Caki2 (cell line): Measurements from ENCODE around the gene TMEM54. TPM values are rescaled to one million over a fixed set of nuclear protein-coding genes. Genes with fewer than 3 reads are reported as not detected.
A peak's percentile ranks its signal among the peaks of the same experiment; 100 is the strongest.

Experiments
- DNase-seq: peaks from one replicate; pipeline ENCODE4 v3.0.0-alpha.2; 2015; ENCODE audit warnings: low read depth
- in situ Hi-C: cut with HindIII; loops from 2 replicates; pipeline ENCODE4 v1.10.0; 2016; ENCODE audit warnings: low sequenced_read_pairs, low pct_unique_long_range_greater_than_20kb, mixed read lengths
- total RNA-seq: library from RNA; depleted of rRNA; stranded (reverse); fragments of >200 nt; shearing (Covaris generic); gene quantifications from 2 replicates; pipeline ENCODE4 v1.2.3, GENCODE V29; 2014; ENCODE audit warnings: low replicate concordance

TMEM54 gene
- total RNA-seq, 1 experiment from 2014 or later, result 188 TPM

DNA sequence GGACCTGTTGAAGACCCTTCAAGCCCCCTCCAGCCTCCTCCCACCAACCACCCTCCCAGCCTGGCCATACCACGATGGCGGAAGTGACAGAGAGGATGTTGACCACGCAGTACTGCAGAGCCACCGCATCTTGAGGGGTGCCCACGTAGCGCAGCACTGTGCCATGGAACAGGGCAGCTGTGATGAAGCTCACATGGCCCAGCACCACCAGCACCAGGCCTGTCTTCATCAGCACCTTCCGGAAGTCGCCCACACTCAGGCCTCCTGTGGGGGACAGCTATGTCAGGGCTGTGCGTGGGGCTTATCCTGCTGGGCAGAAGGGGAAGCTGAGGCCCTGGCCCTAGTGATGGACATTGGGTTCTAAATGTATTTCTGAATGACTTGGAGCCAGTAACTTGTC, 3.1 kb downstream of the TMEM54 start:
- in situ Hi-C loops, result no loop called here
- no peak for DNase-seq

GRCh38 chr1:32897082-32898049, 3.8 kb downstream of the TMEM54 start:
- DNase-seq, result no peak
- in situ Hi-C loops, result no loop called here

GRCh38 chr1:32896451-32896850, 4.7 kb downstream of the TMEM54 start:
- in situ Hi-C loops, result no loop called here

DNA sequence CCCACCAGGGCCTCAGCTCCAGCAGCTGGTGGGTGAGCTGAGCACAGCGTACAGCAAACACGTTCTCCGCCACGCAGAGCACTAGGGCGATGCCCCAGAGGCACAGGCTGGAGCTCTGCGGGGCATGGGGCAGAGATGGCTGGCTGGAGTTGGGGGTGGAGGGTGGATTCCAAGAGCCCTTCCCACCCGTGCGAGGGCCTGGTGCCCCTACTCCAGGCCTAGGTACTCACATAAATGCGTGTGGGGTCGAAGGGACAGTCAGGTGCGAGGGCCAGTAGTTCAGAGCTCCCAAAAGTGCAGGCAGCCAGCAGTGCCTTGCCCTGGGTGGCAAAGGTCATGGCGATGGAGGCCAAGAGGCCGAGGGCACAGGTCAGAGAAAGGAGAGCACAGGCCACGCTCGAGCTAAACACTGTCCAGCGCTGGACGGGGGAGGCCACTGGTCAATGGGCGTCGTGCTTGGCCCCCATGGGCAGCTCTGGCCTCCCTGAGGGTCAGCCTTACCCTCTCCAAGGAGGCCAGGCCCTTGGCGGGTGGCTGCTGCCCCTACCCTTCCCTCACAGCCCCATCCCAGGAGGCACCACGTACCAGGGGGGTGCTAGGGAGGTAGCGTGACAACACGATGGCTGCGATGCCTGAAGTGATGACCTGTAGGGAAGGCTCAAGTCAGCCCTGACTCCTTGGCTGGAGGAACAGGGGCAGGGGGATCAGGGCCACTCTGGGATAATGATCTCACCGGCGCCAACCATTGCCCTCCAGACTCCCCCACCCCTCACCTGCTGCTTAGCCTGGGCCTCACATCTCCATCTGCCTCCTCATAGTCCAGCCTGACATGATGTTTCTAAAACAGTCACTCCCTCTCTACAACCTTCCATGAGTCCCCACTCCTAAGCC, 5.6 kb downstream of the TMEM54 start:
- in situ Hi-C loops, result no loop called here

More at GRCh38 chr1:32896451-32896850, 4.7 kb downstream of the TMEM54 start:
- no peak for DNase-seq

GRCh38 chr1:32894681-32895080, 6.5 kb downstream of the TMEM54 start:
- in situ Hi-C loops, result no loop called here
- DNase-seq, result no peak

More for the DNA sequence above, 5.6 kb downstream of the TMEM54 start:
- DNase-seq, result no peak

GRCh38 chr1:32894019-32894600, 7.1 kb downstream of the TMEM54 start:
- DNase-seq, result no peak
- in situ Hi-C loops, result no loop called here

GRCh38 chr1:32893198-32894018, 7.8 kb downstream of the TMEM54 start:
- in situ Hi-C loops, result no loop called here
- DNase-seq, result peak; percentile 42

GRCh38 chr1:32892368-32893197, 8.6 kb downstream of the TMEM54 start:
- no peak for DNase-seq
- in situ Hi-C loops, result no loop called here

DNA sequence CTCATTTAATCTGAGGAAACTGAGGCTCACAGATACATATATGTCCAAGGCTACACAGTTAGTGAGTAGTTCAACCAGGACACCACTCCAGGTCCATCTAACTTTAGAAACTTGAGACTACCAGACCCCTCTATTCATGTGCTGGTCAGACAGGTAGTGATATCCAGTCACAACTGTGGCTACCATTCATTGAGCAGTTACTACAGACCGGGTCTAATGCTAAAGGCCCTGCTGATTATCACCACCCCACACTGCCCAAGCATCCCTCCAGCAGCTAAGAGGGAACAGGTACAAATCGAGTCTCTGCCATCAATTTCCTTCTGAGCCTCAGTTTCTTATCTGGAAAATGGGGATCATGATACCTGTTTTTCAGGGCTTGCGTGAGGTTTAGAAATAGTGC, 9.6 kb downstream of the TMEM54 start:
- in situ Hi-C loops, result no loop called here
- DNase-seq, result no peak

- in situ Hi-C loops, result no loop called here
- no peak for DNase-seq
Measured at GRCh38 chr1:32891241-32891570, 10.0 kb downstream of the TMEM54 start.

- in situ Hi-C loops, result no loop called here
- no peak for DNase-seq
Measured at GRCh38 chr1:32890516-32891240, 10.5 kb downstream of the TMEM54 start.

- no peak for DNase-seq
- in situ Hi-C loops, result no loop called here
Measured at GRCh38 chr1:32889731-32890278, 11.4 kb downstream of the TMEM54 start.

DNA sequence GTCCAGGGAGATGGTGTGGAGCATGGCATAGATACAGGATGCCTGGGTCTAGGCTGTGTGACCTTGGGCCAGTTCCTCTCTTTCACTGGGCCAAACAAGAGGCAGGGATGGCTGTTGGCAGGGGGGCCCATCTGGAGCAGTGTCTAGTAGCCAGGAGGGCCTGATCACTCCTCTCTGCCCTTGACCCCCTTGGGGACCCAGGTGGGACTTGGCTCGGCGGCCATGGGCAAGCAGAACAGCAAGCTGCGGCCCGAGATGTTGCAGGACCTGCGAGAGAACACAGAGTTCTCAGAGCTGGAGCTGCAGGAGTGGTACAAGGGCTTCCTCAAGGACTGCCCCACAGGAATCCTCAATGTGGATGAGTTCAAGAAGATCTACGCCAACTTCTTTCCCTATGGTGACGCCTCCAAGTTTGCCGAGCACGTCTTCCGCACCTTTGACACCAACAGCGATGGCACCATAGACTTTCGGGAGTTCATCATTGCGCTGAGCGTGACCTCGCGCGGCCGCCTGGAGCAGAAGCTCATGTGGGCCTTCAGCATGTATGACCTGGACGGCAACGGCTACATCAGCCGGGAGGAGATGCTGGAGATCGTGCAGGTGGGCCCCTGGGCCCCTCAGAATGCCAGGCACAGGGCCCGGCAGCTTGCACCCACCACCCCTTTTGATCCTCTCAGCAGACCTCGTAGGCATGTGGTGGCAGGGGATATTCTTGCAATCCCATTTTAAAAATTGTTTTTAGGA, 12.3 kb downstream of the TMEM54 start:
- DNase-seq, result no peak
- in situ Hi-C loops, result no loop called here

DNA sequence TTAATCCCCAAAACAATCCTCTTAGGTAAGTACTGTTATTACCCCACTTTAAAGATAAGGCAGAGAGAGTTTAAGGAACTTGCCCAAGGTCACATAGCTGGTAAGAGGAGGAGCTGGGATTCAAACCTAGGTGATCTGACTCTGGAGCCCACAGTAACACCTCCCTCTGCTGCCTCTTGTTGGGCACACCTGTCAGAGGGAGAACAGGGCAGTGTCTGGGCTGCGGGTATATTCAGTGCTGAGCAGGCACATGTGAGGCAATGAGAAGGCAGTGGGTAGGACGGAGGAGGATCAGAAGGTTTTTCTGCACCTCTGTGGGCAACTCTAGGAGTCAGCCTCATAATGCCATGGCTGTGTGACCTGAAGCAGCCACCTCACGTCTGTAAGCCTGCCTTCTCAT, 13.1 kb downstream of the TMEM54 start:
- no peak for DNase-seq
- in situ Hi-C loops, result no loop called here

GRCh38 chr1:32887623-32888022, 13.6 kb downstream of the TMEM54 start:
- in situ Hi-C loops, result no loop called here
- DNase-seq, result no peak
